ENCODE data around the gene ZNF512B.
"Not testable (repeated sequence)": the region's sequence is repeated elsewhere in the genome, so short reads cannot be mapped to it uniquely, and the experiment has no call there.

ZNF512B gene

DNA sequence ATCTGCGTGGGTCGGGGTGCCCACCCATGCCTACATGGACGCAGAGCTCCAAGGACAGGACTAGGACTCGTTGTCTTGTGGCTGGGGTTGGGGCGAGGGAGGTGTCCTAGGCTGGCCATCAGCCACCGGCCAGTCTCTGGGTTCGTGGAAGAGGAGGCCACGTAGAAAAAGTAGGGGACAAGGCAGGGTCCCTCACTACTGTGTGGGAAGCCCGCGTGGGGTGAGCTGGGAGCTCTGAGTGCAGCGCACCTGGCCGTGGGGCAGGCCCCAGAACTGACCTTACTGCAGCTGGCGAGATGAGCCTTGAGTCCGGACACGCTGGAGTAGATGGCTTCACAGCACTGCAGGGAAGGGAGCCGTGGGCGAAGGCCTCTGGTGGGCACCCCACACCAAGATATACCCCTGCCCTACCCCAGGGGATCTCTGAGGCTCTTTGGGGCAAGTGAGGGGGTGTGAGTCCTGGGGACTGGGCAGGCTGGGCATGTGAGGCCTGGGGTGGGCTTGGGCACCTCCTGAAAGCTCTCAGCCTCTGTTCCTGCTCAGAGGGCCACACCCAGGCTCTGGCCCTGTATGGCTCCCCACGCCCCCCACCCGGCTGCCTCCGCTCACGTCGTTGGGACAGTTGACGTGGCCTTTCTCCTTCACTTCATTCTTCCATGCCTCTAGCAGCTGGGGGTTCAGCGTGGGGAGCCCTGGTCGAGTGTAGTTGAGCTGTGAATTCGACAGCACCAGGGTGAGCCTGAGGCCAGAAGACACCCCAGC lies 7.9 kb downstream of the ZNF512B start:
- Histone ChIP-seq H3K9me2 (replicated peaks; ENCODE audit: insufficient read depth, low read length) (no peaks in the 10 kb centered on the region), H3K79me2 (ENCODE audit: low read length) (no peaks in the 10 kb centered on the region), H3K4me3 (ENCODE audit: low read length) (no peak overlapping the region), H4K20me1 (ENCODE audit: insufficient read depth, low read length) (no peaks in the 10 kb centered on the region), H3K27ac (ENCODE audit: low read length) (no peak overlapping the region), H3K9ac (ENCODE audit: low read length) (no peak overlapping the region), H3K4me1 (ENCODE audit: low read length) (peaks cover 11% of the 10 kb centered on the region; the same call in 1 of the 2 replicates), H3K4me2 (ENCODE audit: low read depth, low read length) (no peak overlapping the region), H3K27me3 (replicated peaks; ENCODE audit: insufficient read depth, low read length) (no peaks in the 10 kb centered on the region), H3K9me3 (replicated peaks; ENCODE audit: insufficient read depth, low read length) (no peaks in the 10 kb centered on the region), H3K36me3 (replicated peaks; ENCODE audit: insufficient read depth, low read length) (no peaks in the 10 kb centered on the region), H2AFZ (ENCODE audit: low read length) (no peak overlapping the region), H3F3A (ENCODE audit: insufficient read depth, low read length) (peaks cover 8% of the 10 kb centered on the region)
- no peak for TF ChIP-seq CTCF (IDR thresholded peaks at IDR 0.05; ENCODE audit: low read length)
- DNase-seq, result no peak

DNA sequence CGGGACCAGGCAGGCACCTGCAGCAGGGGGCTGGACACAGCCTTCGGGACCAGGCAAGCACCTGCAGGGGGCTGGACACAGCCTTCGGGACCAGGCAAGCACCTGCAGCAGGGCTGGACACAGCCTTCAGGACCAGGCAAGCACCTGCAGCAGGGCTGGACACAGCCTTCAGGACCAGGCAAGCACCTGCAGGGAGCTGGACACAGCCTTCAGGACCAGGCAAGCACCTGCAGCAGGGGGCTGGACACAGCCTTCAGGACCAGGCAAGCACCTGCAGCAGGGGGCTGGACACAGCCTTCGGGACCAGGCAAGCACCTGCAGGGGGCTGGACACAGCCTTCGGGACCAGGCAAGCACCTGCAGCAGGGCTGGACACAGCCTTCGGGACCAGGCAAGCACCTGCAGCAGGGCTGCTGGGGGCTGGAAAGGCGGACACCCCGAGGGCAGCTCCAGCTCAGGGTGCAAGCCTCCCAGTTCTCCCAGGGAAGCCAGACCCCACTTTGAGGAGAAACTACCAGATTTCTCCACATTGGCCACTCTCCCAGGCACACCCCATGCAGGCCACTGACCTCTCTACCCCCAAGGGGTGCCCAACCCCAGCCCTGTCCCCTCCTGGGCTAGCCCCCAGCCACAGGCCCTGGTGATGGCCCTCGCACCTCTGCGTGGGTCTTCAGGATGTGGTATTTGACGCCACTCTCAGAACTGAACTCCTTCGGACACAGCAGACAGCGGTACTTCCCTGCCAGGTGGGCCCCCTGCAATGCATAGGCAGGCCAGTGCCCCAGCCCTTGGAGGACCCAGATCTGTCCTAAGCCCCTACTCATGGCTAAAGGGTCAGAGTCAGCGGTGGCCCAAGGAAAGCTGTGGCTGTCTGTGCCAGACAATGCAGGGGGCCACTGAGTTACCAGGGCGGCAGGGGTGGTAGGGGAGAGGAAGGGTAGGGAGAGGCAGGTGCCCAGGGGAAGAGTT lies 8.8 kb downstream of the ZNF512B start:
- not testable (repeated sequence) for DNase-seq; H3K36me3 ChIP-seq (replicated peaks; ENCODE audit: insufficient read depth, low read length); H3K79me2 ChIP-seq (ENCODE audit: low read length); H4K20me1 ChIP-seq (ENCODE audit: insufficient read depth, low read length); H3K4me2 ChIP-seq (ENCODE audit: low read depth, low read length); H3K9me2 ChIP-seq (replicated peaks; ENCODE audit: insufficient read depth, low read length); H3K9ac ChIP-seq (ENCODE audit: low read length); H2AFZ ChIP-seq (ENCODE audit: low read length); H3K4me3 ChIP-seq (ENCODE audit: low read length); H3K9me3 ChIP-seq (replicated peaks; ENCODE audit: insufficient read depth, low read length); H3K27me3 ChIP-seq (replicated peaks; ENCODE audit: insufficient read depth, low read length); H3K27ac ChIP-seq (ENCODE audit: low read length)
- H3K4me1 ChIP-seq (ENCODE audit: low read length), result peaks cover 11% of the 10 kb centered on the region; the same call in 1 of the 2 replicates
- H3F3A ChIP-seq (ENCODE audit: insufficient read depth, low read length), result peaks cover 11% of the 10 kb centered on the region

DNA sequence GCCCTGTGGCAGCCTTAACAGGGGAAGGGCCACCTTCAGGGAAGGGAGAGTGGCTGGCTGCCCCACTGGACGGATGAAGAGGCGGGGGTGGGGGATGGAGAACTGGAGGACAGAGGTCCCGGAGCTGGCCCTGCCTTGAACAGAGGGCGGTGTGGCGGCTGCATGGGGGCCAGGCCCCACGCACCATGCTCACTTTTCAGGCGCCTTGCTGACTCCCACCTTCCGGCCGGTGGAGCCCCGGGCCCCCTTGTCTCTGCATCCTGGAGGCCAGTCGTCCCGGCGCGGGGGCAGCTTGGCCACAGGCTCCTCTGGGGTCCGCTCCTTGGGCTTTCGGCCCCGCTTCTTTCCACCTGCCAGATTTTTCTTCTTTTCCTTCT lies 10.0 kb downstream of the ZNF512B start:
- Histone ChIP-seq H3K4me2 (ENCODE audit: low read depth, low read length) (no peak overlapping the region), H3K9ac (ENCODE audit: low read length) (no peak overlapping the region), H3K27me3 (replicated peaks; ENCODE audit: insufficient read depth, low read length) (no peaks in the 10 kb centered on the region), H3K27ac (ENCODE audit: low read length) (no peak overlapping the region), H3K4me3 (ENCODE audit: low read length) (no peak overlapping the region), H3K4me1 (ENCODE audit: low read length) (peaks cover 11% of the 10 kb centered on the region; the same call in 1 of the 2 replicates), H4K20me1 (ENCODE audit: insufficient read depth, low read length) (no peaks in the 10 kb centered on the region), H3K36me3 (replicated peaks; ENCODE audit: insufficient read depth, low read length) (no peaks in the 10 kb centered on the region), H2AFZ (ENCODE audit: low read length) (no peak overlapping the region), H3K79me2 (ENCODE audit: low read length) (peaks cover 15% of the 10 kb centered on the region), H3K9me3 (replicated peaks; ENCODE audit: insufficient read depth, low read length) (no peaks in the 10 kb centered on the region), H3K9me2 (replicated peaks; ENCODE audit: insufficient read depth, low read length) (no peaks in the 10 kb centered on the region), H3F3A (ENCODE audit: insufficient read depth, low read length) (peaks cover 15% of the 10 kb centered on the region)
- TF ChIP-seq CTCF (IDR thresholded peaks at IDR 0.05; ENCODE audit: low read length) (no peak), EZH2phosphoT487 (IDR thresholded peaks at IDR 0.05; ENCODE audit: low read length) (no peak), EZH2 (optimal IDR thresholded peaks at IDR 0.05; ENCODE audit: low read depth, low read length) (no peak)
- no peak for DNase-seq

Data from MM.1S (cell line).